Neural cell (in vitro differentiated cells): ENCODE results near the gene ACBD6. TPM values are rescaled to one million over a fixed set of nuclear protein-coding genes. Genes with fewer than 3 reads are reported as not detected.

Experiments used
- H2AFZ ChIP-seq: fragments of 200-600, 300-800 bp; sonication (generic), shearing (Covaris generic); 2 replicates; pipeline ENCODE4 v1.6.0; 2014; ENCODE audit warnings: low read depth, mild to moderate bottlenecking, antibody characterized with exemption, low read length, moderate library complexity
- H3F3A ChIP-seq: fragments of 200-600 bp; shearing (Covaris generic); 2 replicates; pipeline ENCODE4 v1.6.1; 2016; ENCODE audit warnings: mild to moderate bottlenecking, moderate library complexity, mixed read lengths, antibody characterized with exemption, low read length; ENCODE audit not compliant: insufficient read depth, poor library complexity, severe bottlenecking
- H3K27ac ChIP-seq: fragments of 200-600, 300-800 bp; sonication (generic), shearing (Covaris generic); 2 replicates; pipeline ENCODE4 v1.5.1; 2014; ENCODE audit warnings: mild to moderate bottlenecking, low read length, moderate library complexity
- H3K27me3 ChIP-seq: fragments of 300-800, 200-600 bp; sonication (generic), shearing (Covaris generic); 2 replicates; pipeline ENCODE4 v1.6.0; 2014; ENCODE audit warnings: mild to moderate bottlenecking, low read depth, low read length, moderate library complexity; ENCODE audit not compliant: insufficient read depth
- H3K36me3 ChIP-seq: fragments of 300-800, 200-600 bp; sonication (generic), shearing (Covaris generic); 2 replicates; pipeline ENCODE4 v1.5.1; 2014; ENCODE audit warnings: mild to moderate bottlenecking, antibody characterized with exemption, low read length, moderate library complexity; ENCODE audit not compliant: insufficient read depth
- H3K4me2 ChIP-seq: fragments of 300-800, 200-600 bp; sonication (generic), shearing (Covaris generic); 2 replicates; pipeline ENCODE4 v1.6.0; 2014; ENCODE audit warnings: mild to moderate bottlenecking, low read length
- H3K4me3 ChIP-seq: fragments of 300-800, 200-600 bp; sonication (generic), shearing (Covaris generic); 2 replicates; pipeline ENCODE4 v1.5.1; 2014; ENCODE audit warnings: mild to moderate bottlenecking, low read length, moderate library complexity
- H3K79me2 ChIP-seq: fragments of 200-600 bp; shearing (Covaris generic); replicated peaks from 2 replicates; pipeline ENCODE4 v1.6.0; 2014; ENCODE audit warnings: mild to moderate bottlenecking, low read length, moderate library complexity; ENCODE audit not compliant: insufficient read depth
- H3K9ac ChIP-seq: fragments of 300-800, 200-600 bp; sonication (generic), shearing (Covaris generic); 2 replicates; pipeline ENCODE4 v1.6.1; 2016; ENCODE audit warnings: mild to moderate bottlenecking, low read length, mixed read lengths
- H3K9me2 ChIP-seq: fragments of 200-600 bp; shearing (Covaris generic); 2 replicates; pipeline ENCODE4 v1.6.1; 2016; ENCODE audit warnings: mild to moderate bottlenecking, low read length, mixed read lengths; ENCODE audit not compliant: insufficient read depth
- H3K9me3 ChIP-seq: fragments of 200-600, 300-800 bp; sonication (generic), shearing (Covaris generic); 2 replicates; pipeline ENCODE4 v1.6.1; 2016; ENCODE audit warnings: mild to moderate bottlenecking, mixed run types, low read length, moderate library complexity, mixed read lengths
- H4K20me1 ChIP-seq: fragments of 200-600 bp; shearing (Covaris generic); 2 replicates; pipeline ENCODE4 v1.6.1; 2016; ENCODE audit warnings: mild to moderate bottlenecking, mixed run types; ENCODE audit not compliant: insufficient read depth
- EP300 ChIP-seq: fragments of 450-650 bp; conservative IDR thresholded peaks from 2 replicates; pipeline ENCODE4 v1.6.1; 2014; ENCODE audit warnings: antibody characterized with exemption, mild to moderate bottlenecking, moderate library complexity; ENCODE audit not compliant: poor library complexity, severe bottlenecking
- EZH2 ChIP-seq: fragments of 200-600, 300-800 bp; shearing (Covaris generic), sonication (generic); IDR thresholded peaks from 2 replicates; pipeline ENCODE4 v1.6.1; 2014; ENCODE audit warnings: antibody characterized with exemption, low read length, borderline replicate concordance, mild to moderate bottlenecking; ENCODE audit not compliant: insufficient read depth, poor library complexity, severe bottlenecking
- MXI1 ChIP-seq: fragments of 450-650 bp; conservative IDR thresholded peaks from 2 replicates; pipeline ENCODE4 v1.6.1; 2014; ENCODE audit warnings: antibody characterized with exemption, mild to moderate bottlenecking; ENCODE audit not compliant: poor library complexity, severe bottlenecking
- POLR2AphosphoS5 ChIP-seq: IDR thresholded peaks from 2 replicates; pipeline ENCODE4 v1.6.1; 2012
- RAD21 ChIP-seq: fragments of 450-650 bp; conservative IDR thresholded peaks from 2 replicates; pipeline ENCODE4 v1.6.1; 2014; ENCODE audit warnings: antibody characterized with exemption, mild to moderate bottlenecking, moderate library complexity
- SMC3 ChIP-seq: fragments of 450-650 bp; conservative IDR thresholded peaks from 2 replicates; pipeline ENCODE4 v1.6.1; 2014; ENCODE audit warnings: antibody characterized with exemption, mild to moderate bottlenecking, moderate library complexity; ENCODE audit not compliant: poor library complexity
- TAF1 ChIP-seq: IDR thresholded peaks from 2 replicates; pipeline ENCODE4 v1.6.1; 2012; ENCODE audit warnings: low read depth
- polyA plus RNA-seq: library from polyadenylated mRNA; depleted of rRNA; stranded (reverse); fragments of >200 nt; gene quantifications from 2 replicates; pipeline ENCODE4 v1.2.3, GENCODE V29; 2014
- TF ChIP-seq, protein P1 (sequence below): fragments of 450-650 bp; IDR thresholded peaks from 2 replicates; pipeline ENCODE4 v1.5.1; 2014; ENCODE audit warnings: antibody characterized with exemption, mild to moderate bottlenecking, moderate library complexity; ENCODE audit not compliant: poor library complexity, severe bottlenecking
- TF ChIP-seq, protein P2 (sequence below): IDR thresholded peaks from 2 replicates; pipeline ENCODE4 v1.6.1; 2012; ENCODE audit warnings: borderline replicate concordance

ACBD6 gene
- polyA plus RNA-seq, 1 donor from 2014 or later, result 92.4 TPM

DNA sequence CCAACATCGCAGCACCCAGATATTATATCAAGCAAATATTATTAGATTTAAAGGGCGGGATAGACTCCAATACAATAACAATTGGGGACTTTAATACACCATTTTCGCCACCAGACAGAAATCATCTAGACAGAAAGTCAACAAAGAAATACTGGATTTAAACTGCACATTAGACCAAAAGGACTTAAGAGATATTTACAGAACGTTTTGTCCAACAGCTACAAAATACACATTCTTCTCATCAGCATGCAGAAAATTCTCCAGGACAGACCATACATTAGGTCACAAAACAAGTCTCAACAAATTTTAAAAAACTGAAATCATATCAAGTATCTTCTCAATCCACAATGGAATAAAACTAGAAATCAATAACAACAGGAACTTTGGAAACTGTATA lies 121.2 kb downstream of the ACBD6 start:
- H3K9me3 ChIP-seq, result peaks cover 21% of the 10 kb centered on the region
- H3K27me3 ChIP-seq, result no peaks in the 10 kb centered on the region
- H3F3A ChIP-seq, result no peaks in the 10 kb centered on the region
- no peaks in the 10 kb centered on the region for H3K9me2 ChIP-seq
- no peak overlapping the region for H3K9ac ChIP-seq
- no peaks in the 10 kb centered on the region for H3K36me3 ChIP-seq
- no peak overlapping the region for H3K27ac ChIP-seq
- H3K4me2 ChIP-seq, result no peak overlapping the region
- H3K4me3 ChIP-seq, result no peak overlapping the region
- TF ChIP-seq, protein P1, sequence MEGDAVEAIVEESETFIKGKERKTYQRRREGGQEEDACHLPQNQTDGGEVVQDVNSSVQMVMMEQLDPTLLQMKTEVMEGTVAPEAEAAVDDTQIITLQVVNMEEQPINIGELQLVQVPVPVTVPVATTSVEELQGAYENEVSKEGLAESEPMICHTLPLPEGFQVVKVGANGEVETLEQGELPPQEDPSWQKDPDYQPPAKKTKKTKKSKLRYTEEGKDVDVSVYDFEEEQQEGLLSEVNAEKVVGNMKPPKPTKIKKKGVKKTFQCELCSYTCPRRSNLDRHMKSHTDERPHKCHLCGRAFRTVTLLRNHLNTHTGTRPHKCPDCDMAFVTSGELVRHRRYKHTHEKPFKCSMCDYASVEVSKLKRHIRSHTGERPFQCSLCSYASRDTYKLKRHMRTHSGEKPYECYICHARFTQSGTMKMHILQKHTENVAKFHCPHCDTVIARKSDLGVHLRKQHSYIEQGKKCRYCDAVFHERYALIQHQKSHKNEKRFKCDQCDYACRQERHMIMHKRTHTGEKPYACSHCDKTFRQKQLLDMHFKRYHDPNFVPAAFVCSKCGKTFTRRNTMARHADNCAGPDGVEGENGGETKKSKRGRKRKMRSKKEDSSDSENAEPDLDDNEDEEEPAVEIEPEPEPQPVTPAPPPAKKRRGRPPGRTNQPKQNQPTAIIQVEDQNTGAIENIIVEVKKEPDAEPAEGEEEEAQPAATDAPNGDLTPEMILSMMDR, result no peak
- no peak overlapping the region for H2AFZ ChIP-seq
- no peaks in the 10 kb centered on the region for H4K20me1 ChIP-seq
- H3K79me2 ChIP-seq, result peaks cover 12% of the 10 kb centered on the region

DNA sequence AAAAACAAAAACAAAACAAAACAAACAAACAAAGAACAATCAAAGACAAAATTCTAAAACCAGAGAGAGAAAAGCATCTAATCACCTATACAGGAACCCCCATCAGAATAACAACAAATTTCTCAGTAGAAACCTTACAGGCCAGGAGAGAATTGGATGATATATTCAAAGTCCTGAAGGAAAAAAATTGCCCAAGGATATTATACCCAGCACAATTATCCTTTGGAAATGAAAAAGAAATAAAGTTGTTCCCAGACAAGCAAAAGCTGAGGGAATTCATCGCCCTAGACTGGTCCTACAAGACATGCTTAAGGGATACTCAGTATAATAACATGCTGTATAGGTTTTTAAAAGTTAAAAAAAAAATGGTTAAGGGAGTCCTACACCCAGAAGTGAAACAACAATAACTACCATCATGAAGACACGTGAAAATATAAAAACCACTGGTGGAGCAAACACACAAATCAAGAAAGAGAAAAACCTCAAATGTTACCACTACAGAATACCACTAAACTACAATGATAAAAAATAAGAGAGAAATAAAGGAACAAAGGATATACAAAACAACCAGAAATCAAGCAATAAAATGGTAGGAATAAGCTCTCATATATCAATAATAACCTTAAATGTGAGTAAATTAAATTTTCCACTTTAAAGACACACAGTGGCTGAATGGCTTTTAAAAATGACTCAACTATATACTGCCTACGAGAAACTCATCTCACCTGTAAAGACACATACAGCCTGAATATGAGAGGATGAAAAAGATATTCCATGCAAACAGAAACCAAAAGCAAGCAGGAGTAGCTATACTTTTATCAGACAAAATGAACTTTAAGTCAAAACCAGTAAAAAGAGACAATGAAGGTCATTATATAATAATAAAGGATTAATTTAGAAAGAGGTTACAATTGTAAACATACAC lies 121.9 kb downstream of the ACBD6 start:
- Histone ChIP-seq H3K79me2 (peaks cover 12% of the 10 kb centered on the region), H3K4me2 (no peak overlapping the region), H3K27ac (no peak overlapping the region), H2AFZ (no peak overlapping the region), H3K9me2 (no peaks in the 10 kb centered on the region), H3F3A (no peaks in the 10 kb centered on the region), H3K27me3 (no peaks in the 10 kb centered on the region), H3K9me3 (peaks cover 21% of the 10 kb centered on the region), H3K4me3 (no peak overlapping the region), H3K9ac (no peak overlapping the region), H4K20me1 (no peaks in the 10 kb centered on the region), H3K36me3 (no peaks in the 10 kb centered on the region)
- TF ChIP-seq MXI1 (no peak), RAD21 (no peak), EZH2 (no peak), POLR2AphosphoS5 (no peak), SMC3 (no peak), TAF1 (no peak), EP300 (no peak)
- TF ChIP-seq, protein P1, result no peak
- TF ChIP-seq, protein P2, sequence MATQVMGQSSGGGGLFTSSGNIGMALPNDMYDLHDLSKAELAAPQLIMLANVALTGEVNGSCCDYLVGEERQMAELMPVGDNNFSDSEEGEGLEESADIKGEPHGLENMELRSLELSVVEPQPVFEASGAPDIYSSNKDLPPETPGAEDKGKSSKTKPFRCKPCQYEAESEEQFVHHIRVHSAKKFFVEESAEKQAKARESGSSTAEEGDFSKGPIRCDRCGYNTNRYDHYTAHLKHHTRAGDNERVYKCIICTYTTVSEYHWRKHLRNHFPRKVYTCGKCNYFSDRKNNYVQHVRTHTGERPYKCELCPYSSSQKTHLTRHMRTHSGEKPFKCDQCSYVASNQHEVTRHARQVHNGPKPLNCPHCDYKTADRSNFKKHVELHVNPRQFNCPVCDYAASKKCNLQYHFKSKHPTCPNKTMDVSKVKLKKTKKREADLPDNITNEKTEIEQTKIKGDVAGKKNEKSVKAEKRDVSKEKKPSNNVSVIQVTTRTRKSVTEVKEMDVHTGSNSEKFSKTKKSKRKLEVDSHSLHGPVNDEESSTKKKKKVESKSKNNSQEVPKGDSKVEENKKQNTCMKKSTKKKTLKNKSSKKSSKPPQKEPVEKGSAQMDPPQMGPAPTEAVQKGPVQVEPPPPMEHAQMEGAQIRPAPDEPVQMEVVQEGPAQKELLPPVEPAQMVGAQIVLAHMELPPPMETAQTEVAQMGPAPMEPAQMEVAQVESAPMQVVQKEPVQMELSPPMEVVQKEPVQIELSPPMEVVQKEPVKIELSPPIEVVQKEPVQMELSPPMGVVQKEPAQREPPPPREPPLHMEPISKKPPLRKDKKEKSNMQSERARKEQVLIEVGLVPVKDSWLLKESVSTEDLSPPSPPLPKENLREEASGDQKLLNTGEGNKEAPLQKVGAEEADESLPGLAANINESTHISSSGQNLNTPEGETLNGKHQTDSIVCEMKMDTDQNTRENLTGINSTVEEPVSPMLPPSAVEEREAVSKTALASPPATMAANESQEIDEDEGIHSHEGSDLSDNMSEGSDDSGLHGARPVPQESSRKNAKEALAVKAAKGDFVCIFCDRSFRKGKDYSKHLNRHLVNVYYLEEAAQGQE, result no peak
